ENCODE results near the gene PKP4.

Gene PKP4

DNA sequence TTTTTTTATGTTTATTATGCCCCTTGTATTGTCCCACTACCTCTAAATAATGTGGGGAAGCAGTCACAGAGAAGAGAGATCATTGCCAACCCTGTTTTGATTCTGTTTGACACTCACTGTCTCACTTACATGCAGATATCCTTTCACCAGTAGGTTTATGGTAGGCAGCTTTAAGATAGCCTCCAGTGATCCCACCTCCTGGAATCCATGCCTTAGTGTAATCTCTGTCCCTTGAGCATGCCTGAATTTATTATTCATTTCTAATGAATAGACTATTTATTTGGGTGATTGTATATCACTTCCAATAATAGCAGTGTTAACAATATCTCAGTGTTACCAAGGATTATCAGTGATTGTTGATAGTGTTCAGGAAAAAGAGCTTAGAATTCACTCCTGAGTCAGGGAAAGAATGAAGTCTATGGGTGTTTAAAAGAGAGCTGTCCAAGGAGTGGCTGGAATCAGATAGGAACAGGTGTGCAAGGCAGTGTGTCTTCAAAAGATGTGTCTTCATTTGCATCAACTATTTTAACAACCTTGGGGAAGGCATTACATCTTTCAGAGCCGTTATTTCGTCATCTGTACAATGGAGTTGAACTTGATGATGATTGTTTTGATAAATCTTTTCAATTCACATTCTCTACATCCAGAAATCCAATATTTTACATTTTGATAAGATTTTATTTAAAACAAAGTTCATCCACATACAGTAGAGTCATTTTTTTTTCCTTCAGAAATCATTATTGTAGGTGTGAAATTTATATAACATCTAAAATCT lies 31.9 kb downstream of the PKP4 start:
- TF ChIP-seq, protein P1, sequence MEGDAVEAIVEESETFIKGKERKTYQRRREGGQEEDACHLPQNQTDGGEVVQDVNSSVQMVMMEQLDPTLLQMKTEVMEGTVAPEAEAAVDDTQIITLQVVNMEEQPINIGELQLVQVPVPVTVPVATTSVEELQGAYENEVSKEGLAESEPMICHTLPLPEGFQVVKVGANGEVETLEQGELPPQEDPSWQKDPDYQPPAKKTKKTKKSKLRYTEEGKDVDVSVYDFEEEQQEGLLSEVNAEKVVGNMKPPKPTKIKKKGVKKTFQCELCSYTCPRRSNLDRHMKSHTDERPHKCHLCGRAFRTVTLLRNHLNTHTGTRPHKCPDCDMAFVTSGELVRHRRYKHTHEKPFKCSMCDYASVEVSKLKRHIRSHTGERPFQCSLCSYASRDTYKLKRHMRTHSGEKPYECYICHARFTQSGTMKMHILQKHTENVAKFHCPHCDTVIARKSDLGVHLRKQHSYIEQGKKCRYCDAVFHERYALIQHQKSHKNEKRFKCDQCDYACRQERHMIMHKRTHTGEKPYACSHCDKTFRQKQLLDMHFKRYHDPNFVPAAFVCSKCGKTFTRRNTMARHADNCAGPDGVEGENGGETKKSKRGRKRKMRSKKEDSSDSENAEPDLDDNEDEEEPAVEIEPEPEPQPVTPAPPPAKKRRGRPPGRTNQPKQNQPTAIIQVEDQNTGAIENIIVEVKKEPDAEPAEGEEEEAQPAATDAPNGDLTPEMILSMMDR (IDR thresholded peaks at IDR 0.05), result no peak

DNA sequence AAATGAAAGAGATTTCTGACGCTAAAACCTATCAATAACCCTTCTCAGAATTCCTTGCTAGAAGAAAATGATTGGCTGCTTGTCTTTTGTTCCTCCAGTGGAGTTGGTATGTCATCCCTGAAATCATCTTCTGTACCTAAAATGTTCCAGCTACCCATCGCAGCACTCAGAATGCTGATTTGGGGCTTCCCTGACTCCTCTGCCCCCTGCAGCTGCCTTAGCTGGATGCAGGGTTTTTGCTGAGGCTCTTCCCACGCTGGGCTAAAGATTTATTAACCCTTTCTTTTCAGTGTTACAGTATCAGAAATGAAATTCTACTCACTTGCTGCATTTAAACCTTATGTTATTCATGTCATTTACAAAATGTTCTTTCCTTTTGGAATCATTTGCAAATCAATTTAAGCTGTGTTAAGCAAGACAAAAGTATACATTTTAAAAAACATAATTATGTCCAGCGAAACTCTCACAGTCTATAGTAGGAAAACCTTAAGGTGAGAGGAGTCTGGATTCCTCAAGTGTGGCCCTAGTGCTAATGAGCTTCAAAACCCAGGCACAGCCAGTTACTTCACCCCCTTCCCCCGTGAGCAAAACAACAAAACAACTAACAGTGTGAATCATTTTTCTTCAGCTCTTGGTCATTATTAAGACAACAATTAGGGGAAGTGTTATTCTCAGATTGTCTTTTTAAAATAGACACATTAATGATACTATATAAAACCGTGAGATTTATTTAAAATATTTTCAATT lies 32.8 kb downstream of the PKP4 start:
- TF ChIP-seq, protein P1 (IDR thresholded peaks at IDR 0.05), result no peak

GRCh38 chr2:158491072-158491471 lies 34.3 kb downstream of the PKP4 start:
- TF ChIP-seq, protein P1 (IDR thresholded peaks at IDR 0.05), result no peak

GRCh38 chr2:158493458-158493857 lies 36.7 kb downstream of the PKP4 start:
- TF ChIP-seq, protein P1 (IDR thresholded peaks at IDR 0.05), result no peak

DNA sequence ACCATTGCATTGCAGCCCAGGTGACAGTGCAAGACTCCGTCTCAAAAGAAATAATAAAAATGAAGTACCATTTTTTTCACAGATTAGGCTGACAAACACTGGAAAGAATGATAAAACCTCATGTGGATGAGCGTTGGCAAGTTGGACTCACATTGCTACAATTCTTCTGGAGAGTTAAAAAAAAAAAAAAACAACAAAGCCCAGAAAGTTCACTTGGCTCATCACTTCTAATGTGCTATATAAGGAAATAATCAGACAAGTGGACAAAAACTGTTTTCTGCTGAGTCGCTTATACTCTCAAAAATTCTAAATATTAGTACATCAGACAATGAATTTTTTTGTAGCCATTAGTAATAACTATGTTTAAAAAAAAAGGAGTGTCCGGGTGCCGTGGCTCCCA lies 38.4 kb downstream of the PKP4 start:
- TF ChIP-seq, protein P1 (IDR thresholded peaks at IDR 0.05), result no peak

GRCh38 chr2:158496986-158497385 lies 40.2 kb downstream of the PKP4 start:
- TF ChIP-seq, protein P1 (IDR thresholded peaks at IDR 0.05), result no peak

DNA sequence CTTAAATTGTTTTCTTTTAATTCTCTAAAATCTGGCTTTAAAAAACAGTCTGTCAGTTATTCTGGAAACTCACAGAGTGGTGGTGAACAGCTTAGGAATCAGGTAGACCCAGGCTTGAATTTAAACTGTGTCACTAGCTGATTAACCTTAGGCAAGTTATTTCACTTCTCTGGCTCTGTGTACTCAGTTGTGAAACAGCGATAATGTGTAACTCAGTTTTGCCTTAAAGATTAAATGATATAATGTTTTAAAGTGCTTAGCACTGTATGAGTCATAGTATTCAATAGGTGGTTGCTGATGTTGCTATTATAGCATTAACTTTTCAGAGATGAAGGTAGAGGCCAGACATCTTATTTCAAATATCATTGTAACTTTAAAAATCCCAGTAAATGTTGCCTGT lies 40.7 kb downstream of the PKP4 start:
- TF ChIP-seq, protein P1 (IDR thresholded peaks at IDR 0.05), result no peak

All from LNCAP (cell line).